Stomach (tissue), 4 donors: ENCODE data around the gene AUTS2.

ENCODE experiments used
- EP300 ChIP-seq: sonication (generic); formaldehyde crosslinking; IDR thresholded peaks from one replicate; pipeline ENCODE4 v1.6.1; 2017; ENCODE audit warnings: antibody characterized with exemption
- POLR2A ChIP-seq, 4 donors: fragments of 450-650 bp; IDR thresholded peaks; one replicate each; pipeline ENCODE4 v1.6.1; 2016; ENCODE audit warnings: antibody characterized with exemption in 4 of 4, control low read depth in 2 of 4, mild to moderate bottlenecking in 1 of 4, moderate library complexity in 1 of 4
- TF ChIP-seq, protein P1 (sequence below), 7 experiments: fragments of 450-650 bp in 4 of 7; fragments of 200-600 bp in 3 of 7; sonication (generic) in 3 of 7; IDR thresholded peaks; one replicate each; pipeline ENCODE4 v1.5.1; 2016 to 2019; ENCODE audit warnings: antibody characterized with exemption in 7 of 7, control low read depth in 2 of 7, mild to moderate bottlenecking in 1 of 7

DNA sequence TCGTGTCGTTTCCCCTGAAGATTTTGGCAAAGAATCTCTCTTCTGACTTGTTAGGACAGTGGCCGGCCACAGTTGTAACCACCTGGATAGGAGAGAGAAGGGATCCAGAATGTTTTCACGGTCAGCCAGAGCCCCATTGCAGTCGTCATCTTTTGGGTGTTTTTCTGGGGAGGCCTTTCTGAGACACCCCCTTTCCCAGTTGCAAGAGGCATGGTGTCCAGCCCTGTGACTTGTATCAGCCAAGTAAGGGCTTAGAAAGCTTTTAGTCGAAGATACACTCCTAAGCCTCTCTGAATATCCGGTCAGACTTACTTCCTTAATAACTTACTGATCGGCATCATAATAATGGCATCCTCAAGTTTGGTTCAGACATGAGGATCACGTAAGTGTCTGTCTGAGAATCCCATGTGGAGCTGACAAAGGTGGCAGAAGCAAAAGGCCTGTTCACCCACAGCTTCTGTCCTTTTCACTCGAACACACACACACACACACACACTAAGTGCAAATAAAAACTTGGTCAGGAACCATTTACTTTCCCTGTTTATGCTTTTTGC is 1098.0 kb downstream of the AUTS2 start:
- TF ChIP-seq, protein P1, sequence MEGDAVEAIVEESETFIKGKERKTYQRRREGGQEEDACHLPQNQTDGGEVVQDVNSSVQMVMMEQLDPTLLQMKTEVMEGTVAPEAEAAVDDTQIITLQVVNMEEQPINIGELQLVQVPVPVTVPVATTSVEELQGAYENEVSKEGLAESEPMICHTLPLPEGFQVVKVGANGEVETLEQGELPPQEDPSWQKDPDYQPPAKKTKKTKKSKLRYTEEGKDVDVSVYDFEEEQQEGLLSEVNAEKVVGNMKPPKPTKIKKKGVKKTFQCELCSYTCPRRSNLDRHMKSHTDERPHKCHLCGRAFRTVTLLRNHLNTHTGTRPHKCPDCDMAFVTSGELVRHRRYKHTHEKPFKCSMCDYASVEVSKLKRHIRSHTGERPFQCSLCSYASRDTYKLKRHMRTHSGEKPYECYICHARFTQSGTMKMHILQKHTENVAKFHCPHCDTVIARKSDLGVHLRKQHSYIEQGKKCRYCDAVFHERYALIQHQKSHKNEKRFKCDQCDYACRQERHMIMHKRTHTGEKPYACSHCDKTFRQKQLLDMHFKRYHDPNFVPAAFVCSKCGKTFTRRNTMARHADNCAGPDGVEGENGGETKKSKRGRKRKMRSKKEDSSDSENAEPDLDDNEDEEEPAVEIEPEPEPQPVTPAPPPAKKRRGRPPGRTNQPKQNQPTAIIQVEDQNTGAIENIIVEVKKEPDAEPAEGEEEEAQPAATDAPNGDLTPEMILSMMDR (IDR thresholded peaks at IDR 0.05), result no peak
- no peak for TF ChIP-seq POLR2A (IDR thresholded peaks at IDR 0.05)
- no peak for TF ChIP-seq EP300
